NCI-H526 (cell line): ENCODE data around the gene DHRS4.

Source experiments
- DNase-seq, 2 experiments: peaks; one replicate each; lab custom pipeline; 2025; lab: John Stamatoyannopoulos, UW

Gene DHRS4

DNA sequence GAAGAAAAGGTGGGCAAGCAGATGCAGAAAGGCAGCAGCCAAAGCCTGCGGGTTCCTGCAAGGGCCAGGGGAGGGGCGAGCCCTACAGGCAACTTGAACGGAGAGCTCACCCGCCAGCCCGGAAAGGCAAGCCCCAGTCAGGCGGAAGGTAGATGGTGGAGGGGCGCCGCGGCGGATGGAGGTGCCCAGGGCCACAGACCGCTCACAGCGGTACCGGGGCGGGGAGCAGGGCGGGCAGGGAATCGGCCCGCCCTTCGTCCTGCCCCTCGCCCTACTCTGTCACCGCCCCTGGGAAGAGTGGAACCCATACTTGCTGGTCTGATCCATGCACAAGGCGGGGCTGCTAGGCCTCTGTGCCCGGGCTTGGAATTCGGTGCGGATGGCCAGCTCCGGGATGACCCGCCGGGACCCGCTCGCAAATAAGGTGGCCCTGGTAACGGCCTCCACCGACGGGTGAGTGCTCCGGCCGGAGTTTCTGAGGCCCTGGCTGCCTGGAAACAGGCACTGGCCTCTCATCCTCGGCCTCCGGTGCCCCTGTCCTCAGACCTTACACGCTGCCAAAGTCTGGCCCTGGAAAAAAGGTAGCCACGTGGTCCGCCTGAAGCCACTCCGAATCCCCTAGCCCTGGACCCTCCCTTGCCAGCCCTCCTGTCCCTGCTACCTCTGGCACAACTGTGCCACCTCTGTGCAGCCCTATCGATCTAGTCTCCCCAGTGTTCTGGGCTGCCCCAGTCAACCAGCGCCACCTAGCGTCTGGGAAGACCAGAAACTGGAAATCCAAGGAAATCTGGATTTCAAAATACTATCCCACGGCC, at the start of gene DHRS4:
TSS of gene DHRS4 (plus strand) at position 307 of the 815 bp plus-strand sequence. CDS start at position 326, 19 bp downstream.
- peak; percentile 71 to 89 for DNase-seq

DNA sequence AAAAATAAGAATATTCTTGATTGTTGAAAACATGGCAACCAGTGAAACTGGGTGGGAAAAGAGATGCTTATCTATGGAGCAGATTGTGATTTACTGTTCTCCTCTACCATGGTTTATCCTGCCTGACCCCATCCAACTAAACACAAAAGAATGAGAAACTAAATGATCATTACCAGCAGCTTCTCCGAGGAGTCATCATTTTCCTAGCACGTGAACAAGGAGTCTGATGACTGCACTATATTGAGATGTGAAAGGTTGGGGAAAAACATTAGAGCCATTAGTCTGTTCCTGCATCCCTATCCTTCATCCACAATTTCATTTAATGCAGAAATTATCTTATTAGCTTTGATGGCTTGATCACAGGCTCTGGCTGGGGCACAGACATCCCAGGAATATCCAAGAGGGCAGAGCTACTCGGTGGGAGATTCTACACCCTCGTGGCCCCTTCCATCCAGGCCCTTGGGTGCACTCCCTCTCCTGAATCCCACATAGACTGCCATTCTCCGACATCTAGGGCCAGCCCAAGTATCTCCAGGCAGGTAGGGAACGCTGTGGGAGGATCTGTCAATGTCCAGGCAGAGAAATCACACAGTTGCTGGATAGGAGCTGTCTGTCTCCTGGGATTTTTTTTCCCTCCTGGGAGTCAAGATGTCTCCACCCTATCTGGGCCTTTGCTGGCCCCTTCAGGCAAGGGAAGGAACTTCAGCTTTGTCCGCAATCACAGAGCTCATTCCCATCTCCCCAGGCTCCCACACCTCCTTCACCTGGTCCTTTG, 43.3 kb upstream of the DHRS4 start:
- DNase-seq, result peak; percentile 22 to 79

- DNase-seq, result no peak
Observed at GRCh38 chr14:23910876-23911210, 42.7 kb upstream of the DHRS4 start.

- DNase-seq, result no peak
Observed at GRCh38 chr14:23915559-23915958, 38.0 kb upstream of the DHRS4 start.

GRCh38 chr14:23916004-23916403, 37.6 kb upstream of the DHRS4 start:
- no peak for DNase-seq

GRCh38 chr14:23916446-23916845, 37.1 kb upstream of the DHRS4 start:
- DNase-seq, result no peak

DNA sequence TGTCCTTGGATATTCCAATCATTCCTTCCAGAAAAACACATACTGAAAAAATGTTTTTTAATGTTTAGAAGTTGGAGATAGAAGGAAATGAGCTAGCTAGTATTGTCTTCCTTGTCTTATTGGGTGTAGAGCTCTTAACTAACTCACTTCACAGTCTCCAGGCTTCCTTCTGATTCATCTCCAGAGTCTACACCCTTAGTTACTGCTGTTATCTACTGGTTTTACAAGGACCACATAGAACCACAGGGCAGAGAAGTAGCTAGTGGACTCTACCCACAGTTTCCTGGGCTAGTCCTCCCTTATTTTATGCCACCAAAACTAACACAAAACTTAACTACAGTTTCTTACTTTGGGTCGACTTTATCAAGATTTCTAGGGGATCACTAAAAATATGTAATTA, 31.0 kb upstream of the DHRS4 start:
- DNase-seq, result no peak

DNA sequence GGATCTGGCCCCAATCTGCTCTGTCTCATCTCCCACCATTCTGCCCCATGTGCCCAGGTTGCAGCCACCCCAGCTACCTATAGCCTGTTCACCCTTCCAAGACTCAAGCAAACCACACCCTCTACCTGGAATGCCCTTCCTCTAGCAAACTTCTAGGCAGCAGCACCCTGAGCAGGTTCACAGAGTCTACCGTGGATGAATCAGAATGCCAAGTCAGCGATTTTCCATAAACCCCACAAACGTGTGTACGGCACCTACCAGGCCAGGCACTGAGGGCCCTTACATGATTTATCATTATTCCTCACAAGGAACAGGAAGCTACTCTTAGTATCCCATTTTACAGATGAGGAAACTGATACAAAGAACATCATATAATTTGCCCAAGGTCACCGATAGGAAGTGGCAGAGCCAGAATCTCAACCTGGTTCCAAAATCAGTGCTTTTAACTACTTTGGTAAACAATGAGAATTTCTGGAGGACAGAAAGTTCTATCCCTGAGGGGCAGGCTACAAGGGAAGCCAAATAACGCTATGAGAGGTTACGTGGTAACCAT, 28.0 kb upstream of the DHRS4 start:
- DNase-seq, result no peak

GRCh38 chr14:23926543-23926942, 27.0 kb upstream of the DHRS4 start:
- DNase-seq, result no peak

GRCh38 chr14:23929136-23929535, 24.4 kb upstream of the DHRS4 start:
- DNase-seq, result no peak

DNA sequence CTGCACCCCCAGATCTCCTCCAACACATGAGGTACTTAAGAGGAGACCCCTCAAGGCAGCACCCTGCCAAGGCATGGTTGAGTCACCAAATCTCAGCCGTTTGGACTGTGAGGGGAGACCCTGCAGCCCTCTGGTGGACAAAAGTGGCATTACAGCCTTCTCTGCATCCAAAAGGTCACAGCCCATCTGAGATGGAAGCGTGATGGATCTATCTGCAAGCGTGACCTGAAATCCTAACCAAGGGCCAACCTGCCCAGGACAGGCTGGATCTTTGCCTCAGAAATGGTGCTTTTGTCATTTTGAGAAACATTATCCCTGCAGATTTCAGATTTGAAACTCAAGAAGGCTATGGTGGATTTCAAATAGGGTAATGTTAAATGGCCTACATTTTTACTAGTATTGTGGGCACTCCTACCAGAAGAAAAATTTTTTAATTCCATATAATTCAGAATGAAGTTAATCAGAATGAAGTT, 23.7 kb upstream of the DHRS4 start:
- peak in 1 of 2 experiments; percentile 75 for DNase-seq

- no peak for DNase-seq
Observed at GRCh38 chr14:23930742-23931141, 22.8 kb upstream of the DHRS4 start.

DNA sequence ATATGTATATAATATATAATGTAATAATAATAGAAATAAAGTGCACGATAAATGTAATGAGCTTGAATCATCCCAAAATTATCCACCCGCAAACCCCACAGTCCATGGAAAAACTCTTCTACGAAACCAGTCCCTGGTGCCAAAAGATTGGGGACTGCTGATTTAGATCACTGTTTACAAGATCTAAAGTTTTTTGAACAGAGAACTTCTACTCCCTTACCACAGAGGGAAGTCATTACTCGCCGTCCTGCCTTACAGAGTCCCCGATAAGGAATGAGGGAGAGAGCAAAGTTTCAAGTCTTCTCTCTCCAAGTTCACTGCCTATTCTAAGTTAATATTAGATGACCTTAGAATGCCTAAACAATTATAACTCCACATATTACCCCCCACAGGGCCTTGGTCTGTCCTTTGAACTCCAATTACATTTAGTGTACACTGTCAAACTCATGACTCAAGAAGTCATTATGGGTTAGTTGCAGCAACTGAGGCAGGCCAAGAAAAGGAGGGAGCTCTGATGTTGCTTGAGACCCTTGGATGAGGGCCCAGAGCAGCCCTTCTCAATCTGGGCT, 21.8 kb upstream of the DHRS4 start:
- DNase-seq, result no peak

DNA sequence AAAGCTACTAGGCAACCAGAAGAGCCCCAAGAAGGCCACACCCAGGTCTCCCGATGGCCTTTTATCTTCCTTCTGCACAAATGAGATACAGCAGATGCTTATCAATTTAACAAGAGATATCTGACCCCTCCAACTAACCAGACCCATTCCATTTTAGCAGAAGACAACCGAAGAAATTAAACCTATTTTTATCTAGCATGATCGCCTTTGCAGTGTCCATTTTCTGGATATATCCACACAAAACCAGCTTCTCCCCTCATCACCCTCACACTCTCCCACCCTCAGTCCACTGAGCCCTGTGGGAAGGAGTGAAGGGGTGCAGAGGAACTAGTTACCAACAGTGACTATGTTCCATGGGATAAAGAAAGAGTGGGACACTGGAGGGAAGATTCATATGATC, 20.9 kb upstream of the DHRS4 start:
- DNase-seq, result no peak

DNA sequence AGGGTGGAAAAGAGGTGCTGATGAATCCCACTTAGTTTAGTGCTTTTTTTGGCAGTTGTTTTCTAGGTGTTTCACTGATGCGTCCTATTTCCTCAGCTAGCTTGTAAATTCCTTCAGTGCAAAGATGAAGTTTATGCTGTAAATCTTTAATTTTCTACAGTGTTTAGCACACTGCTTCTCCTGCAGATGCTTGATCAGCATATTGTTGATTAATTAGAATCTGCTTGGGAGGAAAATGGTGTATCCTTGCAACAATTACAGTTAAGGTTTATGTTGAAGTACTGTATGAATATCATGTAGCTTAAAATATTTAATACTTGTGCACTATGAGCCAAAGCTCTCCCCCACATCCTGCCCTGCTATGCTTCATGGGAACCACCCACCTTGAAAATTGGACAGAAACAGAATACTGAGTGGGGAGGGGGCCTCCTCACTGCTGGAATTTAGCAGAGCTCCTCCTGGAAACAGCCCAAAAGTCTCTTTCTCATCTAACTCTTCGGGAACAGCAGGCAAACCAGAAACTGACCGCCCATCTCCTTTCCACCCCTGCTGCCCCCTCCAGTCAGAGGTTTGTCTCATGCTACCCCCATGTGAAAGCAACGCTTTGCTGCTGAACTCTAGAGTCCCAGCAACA, 20.3 kb upstream of the DHRS4 start:
- no peak for DNase-seq

- DNase-seq, result no peak
Observed at GRCh38 chr14:23933742-23934128, 19.8 kb upstream of the DHRS4 start.

DNA sequence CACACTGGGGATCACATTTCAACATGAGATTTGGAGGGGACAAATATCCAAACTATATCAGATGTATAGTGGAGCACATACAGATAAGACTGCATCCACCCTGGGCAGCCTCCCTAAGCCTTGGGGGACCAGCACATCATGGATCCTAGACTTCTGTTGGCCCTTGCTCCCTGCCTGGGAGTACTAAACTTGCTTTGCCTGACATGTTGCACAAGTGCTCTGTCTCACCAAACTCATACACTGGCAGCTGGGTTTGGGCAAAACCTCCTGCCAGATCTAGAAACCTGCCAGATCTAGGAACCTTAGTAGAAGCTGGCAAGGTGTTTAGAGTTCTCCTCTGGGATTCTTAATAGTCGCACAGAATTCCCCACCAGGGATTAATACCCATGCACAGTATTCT, 18.4 kb upstream of the DHRS4 start:
- DNase-seq, result no peak

DNA sequence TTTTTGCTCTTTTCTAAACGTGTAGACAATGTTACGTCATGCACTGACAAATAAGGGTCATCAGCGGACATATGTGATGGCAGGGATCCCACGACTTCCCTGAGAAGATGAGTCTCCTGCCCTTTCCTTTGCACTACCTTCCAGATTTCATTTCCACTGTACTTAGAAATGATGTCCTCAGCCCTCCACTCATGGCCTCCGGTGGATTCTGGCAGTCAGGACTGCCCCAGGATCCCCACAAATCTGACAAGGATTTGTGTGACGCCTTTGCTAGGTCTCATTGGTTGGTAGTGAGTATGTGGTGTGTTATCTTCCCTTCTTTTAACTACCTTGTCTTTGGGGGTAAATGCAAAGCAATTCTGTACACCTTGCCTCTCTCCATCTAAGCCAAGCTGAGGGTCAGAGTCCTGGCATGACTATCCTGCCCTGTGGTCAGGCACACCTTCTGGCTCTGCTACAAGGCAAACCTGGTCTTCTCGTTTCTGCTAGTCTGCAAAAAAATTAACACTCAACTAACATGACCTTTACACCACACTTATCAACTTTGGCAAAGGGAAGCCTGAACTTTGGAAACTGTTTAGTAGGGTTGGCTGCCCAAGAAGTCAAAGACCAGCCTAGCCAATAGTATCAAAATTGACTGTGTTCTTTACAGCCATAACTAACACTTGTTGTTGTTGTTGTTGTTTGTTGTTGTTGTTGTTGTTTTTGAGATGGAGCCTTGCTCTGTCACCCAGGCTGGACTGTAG, 17.3 kb upstream of the DHRS4 start:
- DNase-seq, result no peak

GRCh38 chr14:23937203-23937602, 16.4 kb upstream of the DHRS4 start:
- DNase-seq, result no peak

DNA sequence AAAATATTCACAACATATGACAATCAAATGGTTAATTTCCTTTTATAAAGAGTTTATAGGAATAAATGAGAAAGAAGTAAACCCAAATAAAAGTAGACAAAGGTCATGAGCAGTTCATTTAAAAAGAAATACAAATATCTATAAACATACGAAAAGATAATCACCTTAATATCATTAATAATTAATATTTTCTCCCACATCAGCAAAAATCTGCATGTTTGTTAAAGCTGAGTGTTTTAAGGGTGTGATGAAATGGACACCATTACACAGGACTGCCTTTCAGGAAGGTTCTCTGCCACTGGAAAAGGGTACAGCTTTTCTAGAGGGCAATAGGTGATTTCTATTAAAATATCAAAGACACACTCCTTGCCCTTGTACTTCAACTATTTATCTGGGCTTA, 14.7 kb upstream of the DHRS4 start:
- no peak for DNase-seq

DNA sequence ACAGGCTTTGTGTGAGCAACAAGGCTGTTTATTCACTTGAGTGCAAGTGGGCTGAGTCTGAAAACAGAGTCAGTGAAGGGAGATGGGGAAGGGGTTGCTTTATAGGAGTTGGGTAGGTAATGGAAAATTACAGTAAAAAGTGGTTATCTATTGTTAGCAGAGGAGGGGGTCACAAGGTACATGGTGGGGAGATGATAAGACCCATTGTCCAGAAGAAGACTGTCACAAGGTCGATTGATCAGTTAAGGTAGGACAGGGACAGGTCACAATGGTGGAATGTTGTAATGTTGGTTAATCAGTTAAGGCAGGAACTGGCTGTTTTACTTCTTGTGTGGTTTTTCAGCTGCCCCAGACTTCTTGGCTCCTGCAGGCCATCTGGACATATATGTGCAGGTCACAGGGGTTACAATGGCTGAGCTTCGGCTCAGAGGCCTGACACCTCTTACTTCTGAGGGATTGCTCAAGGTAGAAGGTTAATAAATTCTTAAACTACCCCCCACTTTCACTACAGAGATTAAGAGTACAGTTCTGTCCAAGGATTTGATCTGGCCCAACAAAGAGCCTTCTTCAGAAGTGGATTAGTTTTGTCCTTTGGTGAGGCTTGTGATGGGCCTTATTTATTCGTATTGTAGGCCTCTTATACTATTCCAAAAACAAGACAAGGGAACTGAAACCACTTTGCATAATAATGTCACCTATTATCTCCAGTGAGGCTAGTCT, 13.8 kb upstream of the DHRS4 start:
- DNase-seq, result no peak
